H54 (cell line): Measurements from ENCODE around the gene NF1.
"Not testable (repeated sequence)": the region's sequence is repeated elsewhere in the genome, so short reads cannot be mapped to it uniquely, and the experiment has no call there.

Experiments
- DNase-seq: peaks from one replicate; pipeline ENCODE4 v3.0.0; 2011; ENCODE audit warnings: low spot score, mixed read lengths; ENCODE audit not compliant: insufficient read length
- FAIRE-seq: peaks from 3 replicates; lab custom pipeline; 2011; peaks lifted over from hg19 to GRCh38; lab: Jason Lieb, UNC
- POLR2A ChIP-seq: IDR thresholded peaks from 2 replicates; pipeline ENCODE4 v1.6.1; 2011; ENCODE audit warnings: low read depth, mild to moderate bottlenecking, low read length

The NF1 gene

DNA sequence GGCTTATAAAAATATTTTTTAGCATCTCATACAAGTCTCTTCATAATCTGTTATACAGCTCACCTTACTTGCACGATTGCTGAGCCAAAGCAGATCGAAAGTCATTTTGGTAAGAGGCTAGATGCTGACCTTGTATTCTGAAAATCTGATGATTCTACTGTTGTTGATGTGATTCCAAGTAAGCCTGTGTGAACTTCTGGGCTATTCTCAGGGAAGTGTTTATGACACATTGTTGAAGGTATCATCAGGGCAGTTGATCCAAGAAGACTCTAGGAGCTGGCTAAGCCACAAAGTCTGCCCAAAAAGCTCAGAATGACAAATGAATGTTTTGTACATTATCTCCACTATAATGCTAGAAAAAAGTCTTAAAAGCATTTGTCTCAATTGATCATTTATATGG is 186.3 kb downstream of the NF1 start:
- DNase-seq, result no peak
- TF ChIP-seq POLR2A, result no peak
- no peak for FAIRE-seq

DNA sequence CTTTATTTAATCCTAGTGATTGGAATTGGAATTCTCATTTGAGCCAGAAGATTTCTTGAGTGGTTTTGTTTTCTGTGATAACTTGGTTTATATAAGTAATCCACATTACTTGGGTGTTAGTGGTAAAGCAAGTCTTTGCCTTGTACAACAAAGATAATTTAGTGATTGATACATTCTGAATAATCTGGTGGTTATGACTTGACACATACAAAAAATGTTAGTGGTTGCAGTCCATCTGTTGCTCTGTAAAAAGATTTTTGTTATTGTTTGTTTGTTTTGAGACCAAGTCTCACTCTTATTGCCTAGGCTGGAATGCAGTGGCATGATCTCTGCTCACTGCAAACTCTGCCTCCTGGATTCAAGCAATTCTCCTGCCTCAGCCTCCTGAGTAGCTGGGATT is 189.1 kb downstream of the NF1 start:
- no peak for TF ChIP-seq POLR2A
- no peak for FAIRE-seq

DNA sequence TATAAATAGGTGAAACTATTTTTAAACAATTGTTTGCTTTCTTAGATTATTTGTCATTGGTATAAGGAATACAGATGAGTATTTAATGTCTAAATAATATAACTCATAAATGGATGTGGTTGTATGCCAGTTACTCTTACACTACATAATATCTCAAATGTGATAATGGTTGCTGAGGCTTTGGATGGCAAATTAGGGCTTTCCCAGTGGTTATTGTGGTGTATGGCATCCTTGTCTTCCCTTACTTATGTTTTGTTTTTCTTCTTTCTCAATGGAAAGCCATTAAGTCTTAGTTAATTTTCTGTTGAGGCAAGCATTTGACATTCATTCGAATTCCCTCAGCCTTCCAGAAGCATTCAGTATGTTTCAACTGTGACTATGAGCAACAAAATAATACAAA is 191.8 kb downstream of the NF1 start:
- no peak for TF ChIP-seq POLR2A
- DNase-seq (no peak), FAIRE-seq (no peak)

More for the DNA sequence above, 189.1 kb downstream of the NF1 start:
- DNase-seq, result no peak

DNA sequence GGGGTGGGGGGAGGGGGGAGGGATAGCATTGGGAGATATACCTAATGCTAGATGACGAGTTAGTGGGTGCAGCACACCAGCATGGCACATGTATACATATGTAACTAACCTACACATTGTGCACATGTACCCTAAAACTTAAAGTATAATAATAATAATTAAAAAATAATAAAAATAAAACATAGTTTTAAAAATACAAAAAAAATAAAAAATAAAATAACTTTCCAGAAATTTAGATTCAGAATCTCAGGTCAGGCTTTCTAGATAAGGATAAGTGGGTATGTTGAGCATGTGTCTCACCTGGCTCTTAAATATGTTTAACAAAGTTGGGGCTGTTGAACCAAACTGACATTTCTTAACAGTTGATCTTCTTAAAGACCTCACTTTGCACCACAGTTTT is 193.2 kb downstream of the NF1 start:
- not testable (repeated sequence) for DNase-seq, FAIRE-seq

DNA sequence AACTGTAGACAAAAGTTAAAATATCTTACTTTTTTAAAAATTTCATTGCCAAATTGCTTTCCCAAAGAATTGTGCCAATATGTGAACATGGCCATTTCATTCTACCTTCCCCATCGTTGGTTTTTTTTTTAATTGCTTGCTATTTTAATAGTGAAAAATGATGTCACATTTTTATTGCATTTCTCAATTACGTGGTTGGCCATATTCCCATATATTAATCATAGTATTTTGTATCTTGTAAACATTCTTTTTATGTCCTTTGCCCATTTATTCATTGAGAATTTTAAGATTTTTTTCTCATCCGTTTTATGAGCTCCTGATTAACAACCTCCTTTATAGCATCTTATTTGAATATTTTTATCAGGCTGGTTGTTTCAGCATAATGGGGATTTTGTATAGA is 195.0 kb downstream of the NF1 start:
- FAIRE-seq (no peak), DNase-seq (no peak)
- no peak for TF ChIP-seq POLR2A

DNA sequence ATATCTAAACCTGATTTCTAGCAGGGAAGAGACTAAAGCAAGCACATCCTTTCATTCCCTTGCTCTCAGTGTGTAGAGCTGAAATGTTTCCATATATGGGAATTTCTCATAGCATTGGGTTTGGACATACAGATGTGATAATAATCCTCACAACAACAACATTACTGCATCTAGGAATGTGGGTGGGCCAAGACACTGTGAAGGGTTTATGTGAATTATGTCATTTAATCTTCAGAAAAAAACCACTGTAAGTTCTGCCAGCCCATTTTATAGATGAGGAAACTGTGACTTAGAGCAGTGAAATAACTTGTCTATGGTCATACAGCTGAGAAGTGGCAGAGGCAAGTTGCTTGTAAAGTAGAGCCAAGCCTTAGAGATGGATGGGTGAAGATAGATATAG is 197.0 kb downstream of the NF1 start:
- no peak for DNase-seq
- no peak for TF ChIP-seq POLR2A
- FAIRE-seq, result no peak

DNA sequence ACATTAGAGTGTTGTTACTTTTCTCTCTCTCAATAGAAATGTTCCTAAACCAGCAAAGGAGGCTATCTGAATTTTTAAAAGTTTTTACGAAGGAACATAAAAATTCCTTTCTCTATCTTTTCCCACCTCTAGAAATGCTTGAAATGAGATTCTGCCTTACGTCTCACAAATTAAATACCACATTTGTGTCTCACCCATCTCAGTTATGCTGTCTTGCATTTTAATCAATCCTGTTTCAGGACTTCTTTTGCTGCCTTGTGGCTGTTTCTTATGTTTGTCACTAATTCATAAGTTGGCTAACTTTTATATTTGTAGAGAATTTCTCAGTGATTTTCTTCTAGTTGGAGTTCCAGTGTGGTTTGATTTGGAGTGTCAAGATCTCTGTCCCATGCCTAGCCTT is 198.8 kb downstream of the NF1 start:
- DNase-seq (no peak), FAIRE-seq (no peak)
- TF ChIP-seq POLR2A, result no peak

DNA sequence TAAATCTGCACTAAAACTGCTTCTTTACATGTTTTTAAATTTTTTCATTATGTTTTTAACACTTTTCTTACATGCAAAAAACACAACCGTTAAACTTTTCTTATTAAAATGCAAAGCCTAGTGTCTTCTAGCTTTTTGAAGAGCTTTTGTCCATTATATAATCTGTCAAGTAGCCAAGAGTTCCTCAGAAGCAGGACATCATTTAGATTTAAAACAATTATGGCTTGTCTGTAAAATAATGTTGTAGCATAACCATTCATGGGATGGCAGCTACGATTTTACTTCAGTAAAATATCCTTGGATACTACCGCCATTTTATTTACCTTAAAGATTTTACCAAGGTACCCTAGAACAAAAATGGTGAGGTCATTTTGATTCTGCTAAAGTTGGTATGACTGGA is 199.5 kb downstream of the NF1 start:
- no peak for FAIRE-seq
- DNase-seq, result no peak
- no peak for TF ChIP-seq POLR2A

DNA sequence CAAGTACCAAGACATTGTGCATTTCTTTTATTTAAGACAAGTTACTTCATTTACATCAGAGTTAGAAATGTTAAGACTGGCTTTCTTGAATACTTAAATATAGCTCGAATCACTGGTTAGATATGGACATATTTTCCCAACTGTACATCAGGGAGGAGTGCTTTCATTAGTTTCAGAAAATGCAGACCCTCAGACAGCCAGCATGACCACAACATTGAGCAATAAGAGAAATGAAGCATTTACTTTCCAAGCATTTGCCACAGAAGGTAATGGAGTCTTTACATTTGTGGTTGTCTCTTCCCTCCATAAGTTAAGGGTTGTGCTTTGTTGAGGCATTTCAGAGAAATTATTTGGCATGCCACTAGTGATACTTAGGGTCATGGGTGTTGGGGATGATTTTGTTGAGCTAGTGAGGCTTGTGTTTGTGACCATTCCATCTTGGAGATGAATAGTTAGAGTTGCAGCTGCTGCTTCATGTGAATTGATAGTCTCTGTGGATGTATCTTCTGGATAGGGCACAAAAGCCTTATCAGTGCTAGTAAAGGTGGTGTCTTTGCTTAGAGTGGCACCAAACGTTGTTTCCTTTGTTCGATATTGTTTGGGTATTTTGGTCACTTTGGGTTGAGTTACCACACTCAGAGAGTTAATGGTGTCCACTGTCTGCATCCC is 200.2 kb downstream of the NF1 start:
- FAIRE-seq (no peak), DNase-seq (no peak)
- no peak for TF ChIP-seq POLR2A

DNA sequence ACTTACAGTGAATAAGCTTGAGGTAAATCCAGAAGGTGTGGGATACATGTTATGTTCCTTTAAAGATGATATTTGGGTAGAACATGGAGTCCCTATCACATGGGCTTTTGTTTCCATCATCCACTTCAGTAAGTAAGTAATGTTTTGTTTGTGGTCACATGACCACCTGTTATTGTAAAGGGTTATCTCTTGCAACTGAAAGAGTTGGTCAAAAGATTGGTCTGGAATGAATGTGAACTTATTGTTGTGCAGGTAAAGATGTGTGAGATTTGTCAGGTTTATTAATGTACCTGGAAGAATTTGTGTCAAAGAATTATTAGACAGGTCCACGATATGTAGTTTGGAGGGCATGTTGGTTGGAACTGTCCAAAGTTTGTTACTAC is 200.7 kb downstream of the NF1 start:
- FAIRE-seq (no peak), DNase-seq (no peak)
- TF ChIP-seq POLR2A, result no peak

DNA sequence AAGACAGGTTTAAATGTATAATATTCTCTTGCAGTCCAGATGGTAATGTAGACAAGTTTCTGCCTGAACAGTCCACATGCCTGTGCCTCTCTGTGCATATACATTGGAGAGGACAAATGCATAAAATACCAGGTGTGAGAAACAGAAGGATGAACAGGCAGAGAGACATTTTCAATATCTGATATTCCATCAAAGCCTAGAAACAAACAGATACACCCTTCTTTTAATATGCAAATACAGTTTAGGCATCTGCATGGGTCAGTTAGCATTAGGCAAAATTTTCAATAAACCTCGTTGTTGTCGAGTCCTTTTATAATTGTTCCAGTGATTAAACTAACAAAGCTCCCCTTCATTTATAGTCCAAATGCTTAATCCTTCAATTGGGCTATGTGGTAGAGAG is 201.4 kb downstream of the NF1 start:
- FAIRE-seq (no peak), DNase-seq (no peak)
- TF ChIP-seq POLR2A, result no peak

DNA sequence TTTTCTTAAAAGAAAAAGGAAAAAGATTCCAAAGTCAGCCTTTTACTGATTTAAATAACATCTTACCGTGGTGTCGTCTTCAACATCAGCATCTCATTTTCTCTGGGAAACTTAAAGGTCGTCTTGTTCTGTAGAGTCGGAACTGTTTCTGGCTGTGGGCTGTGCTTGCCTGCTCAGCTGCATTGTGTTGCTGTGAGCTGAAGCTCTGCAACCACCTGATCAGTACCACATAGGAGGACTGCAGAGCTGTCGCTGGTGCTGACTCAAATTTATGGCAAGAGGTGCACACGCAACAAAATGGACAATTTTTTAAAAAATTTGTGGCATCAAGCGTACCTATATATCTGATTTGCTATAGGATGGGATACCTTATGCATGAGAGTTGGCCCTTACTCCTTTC is 202.3 kb downstream of the NF1 start, which contains the start of gene OMG:
OMG (minus strand) TSS at position 150 of the 400 bp plus-strand sequence. CDS start 908 bp downstream, outside the sequence.
- no peak for FAIRE-seq
- TF ChIP-seq POLR2A, result no peak
- no peak for DNase-seq

DNA sequence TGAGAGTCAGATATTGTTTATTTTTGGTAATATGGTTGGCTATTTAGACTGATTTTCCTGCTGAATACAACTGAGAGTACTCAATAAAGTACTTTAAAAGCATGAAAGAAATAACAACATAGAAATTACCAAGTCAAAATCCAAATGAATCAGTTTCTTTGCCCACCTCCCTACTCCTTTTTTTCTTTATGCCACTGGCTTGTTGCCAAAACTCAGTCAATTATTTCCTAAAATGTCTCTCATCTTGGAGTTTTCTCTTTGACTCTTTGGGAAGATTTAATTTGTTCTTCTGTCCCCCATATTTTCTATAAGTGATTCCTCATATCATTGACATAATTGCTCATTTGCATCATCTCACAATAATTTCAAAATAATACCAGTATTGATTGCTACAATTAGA is 204.8 kb downstream of the NF1 start:
- DNase-seq (no peak), FAIRE-seq (no peak)
- no peak for TF ChIP-seq POLR2A

DNA sequence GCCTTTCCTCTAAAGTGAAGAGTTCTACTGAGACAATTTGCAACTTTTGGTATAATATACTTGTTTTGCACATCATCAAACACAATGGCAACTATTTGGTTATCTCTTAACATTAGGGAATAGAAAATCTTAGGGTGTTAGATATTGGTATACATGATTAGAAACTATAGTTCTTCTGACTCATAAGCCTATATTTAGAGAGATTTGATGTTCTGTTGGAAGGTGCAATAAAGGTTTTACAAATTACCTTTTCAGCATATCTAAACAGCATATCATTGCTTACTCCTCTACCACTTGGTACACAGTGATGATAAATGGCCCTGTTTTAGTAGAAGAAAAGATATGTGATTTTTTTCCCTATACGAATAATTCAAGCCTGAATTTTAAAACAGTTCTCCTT is 212.9 kb downstream of the NF1 start:
- no peak for TF ChIP-seq POLR2A
- DNase-seq (no peak), FAIRE-seq (no peak)
